Activated T-cell treated with anti-CD3 and anti-CD28 coated beads, Interleukin-2, amount 50 U/mL, for 4 hours (primary cell): ENCODE results near the gene DENND1A. TPM values are rescaled to one million over a fixed set of nuclear protein-coding genes. Genes with fewer than 3 reads are reported as not detected.
"Not testable (repeated sequence)": the region's sequence is repeated elsewhere in the genome, so short reads cannot be mapped to it uniquely, and the experiment has no call there.

ENCODE experiments used
- ATAC-seq, 2 donors: fragments of 200-7000 bp; cut with Tn5 transposase; one replicate each; pipeline ENCODE4 v1.10.0; 2021
- DNase-seq: peaks from one replicate; pipeline ENCODE4 v3.0.0-alpha.2; 2020
- H3K27me3 Mint-ChIP-seq: one replicate; pipeline ENCODE4 v1.8.0; 2021; ENCODE audit warnings: low read depth, mixed read lengths
- H3K36me3 Mint-ChIP-seq: one replicate; pipeline ENCODE4 v1.8.0; 2022; ENCODE audit warnings: mixed read lengths; ENCODE audit not compliant: insufficient read depth
- H3K4me1 Mint-ChIP-seq: one replicate; pipeline ENCODE4 v1.8.0; 2021; ENCODE audit warnings: low read depth, mixed read lengths
- H3K4me3 Mint-ChIP-seq: one replicate; pipeline ENCODE4 v1.8.0; 2021; ENCODE audit warnings: mild to moderate bottlenecking, moderate library complexity, mixed read lengths
- H3K9me3 Mint-ChIP-seq: one replicate; pipeline ENCODE4 v1.8.0; 2021; ENCODE audit warnings: mixed read lengths
- total RNA-seq, 3 donors: library from RNA; stranded (reverse); gene quantifications; one replicate each; pipeline ENCODE4 v1.2.1, GENCODE V29; 2021

The DENND1A gene, protein sequence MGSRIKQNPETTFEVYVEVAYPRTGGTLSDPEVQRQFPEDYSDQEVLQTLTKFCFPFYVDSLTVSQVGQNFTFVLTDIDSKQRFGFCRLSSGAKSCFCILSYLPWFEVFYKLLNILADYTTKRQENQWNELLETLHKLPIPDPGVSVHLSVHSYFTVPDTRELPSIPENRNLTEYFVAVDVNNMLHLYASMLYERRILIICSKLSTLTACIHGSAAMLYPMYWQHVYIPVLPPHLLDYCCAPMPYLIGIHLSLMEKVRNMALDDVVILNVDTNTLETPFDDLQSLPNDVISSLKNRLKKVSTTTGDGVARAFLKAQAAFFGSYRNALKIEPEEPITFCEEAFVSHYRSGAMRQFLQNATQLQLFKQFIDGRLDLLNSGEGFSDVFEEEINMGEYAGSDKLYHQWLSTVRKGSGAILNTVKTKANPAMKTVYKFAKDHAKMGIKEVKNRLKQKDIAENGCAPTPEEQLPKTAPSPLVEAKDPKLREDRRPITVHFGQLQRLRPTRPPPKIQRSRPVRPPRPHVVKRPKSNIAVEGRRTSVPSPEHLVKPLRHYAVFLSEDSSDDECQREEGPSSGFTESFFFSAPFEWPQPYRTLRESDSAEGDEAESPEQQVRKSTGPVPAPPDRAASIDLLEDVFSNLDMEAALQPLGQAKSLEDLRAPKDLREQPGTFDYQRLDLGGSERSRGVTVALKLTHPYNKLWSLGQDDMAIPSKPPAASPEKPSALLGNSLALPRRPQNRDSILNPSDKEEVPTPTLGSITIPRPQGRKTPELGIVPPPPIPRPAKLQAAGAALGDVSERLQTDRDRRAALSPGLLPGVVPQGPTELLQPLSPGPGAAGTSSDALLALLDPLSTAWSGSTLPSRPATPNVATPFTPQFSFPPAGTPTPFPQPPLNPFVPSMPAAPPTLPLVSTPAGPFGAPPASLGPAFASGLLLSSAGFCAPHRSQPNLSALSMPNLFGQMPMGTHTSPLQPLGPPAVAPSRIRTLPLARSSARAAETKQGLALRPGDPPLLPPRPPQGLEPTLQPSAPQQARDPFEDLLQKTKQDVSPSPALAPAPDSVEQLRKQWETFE
- total RNA-seq = 10 to 100 TPM; 15.5 to 21.7 (median 16.9) TPM

DNA sequence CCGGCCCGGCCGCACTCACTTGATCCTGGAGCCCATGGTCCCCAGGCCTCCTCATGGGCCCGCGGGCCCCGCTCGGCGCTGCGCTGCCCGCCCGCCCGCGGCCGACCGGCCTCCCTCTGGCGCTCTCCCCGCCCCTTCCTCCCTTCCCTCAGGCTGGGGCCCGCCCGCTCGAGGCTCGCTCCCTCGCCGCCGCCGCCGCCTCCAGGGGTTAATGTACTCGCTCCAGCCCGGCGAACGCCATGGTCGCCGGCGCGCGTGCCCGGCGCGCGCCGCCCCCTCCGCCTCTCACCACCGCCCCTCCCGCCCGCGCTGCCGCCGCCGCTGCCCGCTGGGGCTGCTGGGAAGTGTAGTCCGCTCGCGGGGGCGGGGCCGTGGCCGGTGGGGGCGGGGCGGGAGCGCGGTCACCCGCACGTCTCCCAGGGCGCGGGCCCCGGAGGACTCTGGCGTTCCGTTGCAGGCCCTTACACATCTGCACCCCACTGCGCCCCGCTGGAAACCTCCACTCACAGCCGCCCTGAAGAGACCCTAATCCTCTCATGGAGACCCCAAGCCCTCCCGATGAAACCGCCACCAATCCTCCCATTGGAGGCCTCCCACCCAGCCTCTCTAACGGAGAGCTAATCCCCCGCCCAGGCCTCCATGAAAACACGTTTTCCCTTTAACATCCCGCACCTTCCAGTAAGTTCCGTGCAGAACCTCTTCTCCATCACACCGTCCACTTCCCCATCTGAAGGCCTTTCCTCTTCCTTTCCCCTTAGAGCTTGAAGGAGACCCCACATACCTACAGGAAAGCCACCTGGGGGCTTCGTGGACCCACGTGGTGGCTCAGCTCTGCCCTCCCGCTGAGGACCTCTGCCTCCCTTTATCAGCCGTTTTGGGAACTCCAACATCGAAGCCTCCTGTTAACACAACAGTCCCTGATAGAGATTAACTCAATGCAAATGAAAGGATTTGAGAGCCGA, at the start of gene DENND1A:
DENND1A (minus strand) TSS at position 257 of the 962 bp plus-strand sequence; CDS start at position 36, 221 bp downstream.
- Mint-ChIP-seq H3K4me3 (peak within 1 kb of the TSS; percentile 88), H3K27me3 (no peaks in the 10 kb centered on the region), H3K4me1 (peaks cover 31% of the 10 kb centered on the region), H3K36me3 (peaks cover 4% of the 10 kb centered on the region), H3K9me3 (no peaks in the 10 kb centered on the region)
- ATAC-seq = peak; percentile 88 to 91
- DNase-seq = peak; percentile 85

DNA sequence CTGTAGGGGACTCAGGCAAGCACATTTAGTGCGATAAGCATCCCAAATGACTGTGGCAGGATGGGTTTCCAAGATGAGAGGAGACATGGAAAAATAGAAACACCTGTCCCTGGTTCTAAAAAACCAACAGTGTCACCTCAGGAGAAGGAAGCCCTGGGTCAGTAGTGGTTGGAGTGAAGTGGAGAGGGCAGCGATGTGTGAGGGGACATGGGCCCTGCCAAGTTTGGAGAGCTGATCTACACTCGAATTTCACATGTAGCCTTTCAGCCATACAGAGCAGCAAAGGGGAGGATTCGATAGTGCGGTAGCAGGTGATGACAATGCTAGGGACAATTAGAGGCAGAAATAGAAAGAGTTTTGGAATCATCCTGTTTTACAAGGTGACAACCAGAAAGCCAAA, 49.1 kb upstream of the DENND1A start:
- ATAC-seq = no peak
- peaks cover 32% of the 10 kb centered on the region for H3K27me3 Mint-ChIP-seq
- no peak overlapping the region for H3K4me3 Mint-ChIP-seq
- H3K9me3 Mint-ChIP-seq = no peaks in the 10 kb centered on the region
- H3K4me1 Mint-ChIP-seq = no peaks in the 10 kb centered on the region
- no peak for DNase-seq
- H3K36me3 Mint-ChIP-seq = no peaks in the 10 kb centered on the region

DNA sequence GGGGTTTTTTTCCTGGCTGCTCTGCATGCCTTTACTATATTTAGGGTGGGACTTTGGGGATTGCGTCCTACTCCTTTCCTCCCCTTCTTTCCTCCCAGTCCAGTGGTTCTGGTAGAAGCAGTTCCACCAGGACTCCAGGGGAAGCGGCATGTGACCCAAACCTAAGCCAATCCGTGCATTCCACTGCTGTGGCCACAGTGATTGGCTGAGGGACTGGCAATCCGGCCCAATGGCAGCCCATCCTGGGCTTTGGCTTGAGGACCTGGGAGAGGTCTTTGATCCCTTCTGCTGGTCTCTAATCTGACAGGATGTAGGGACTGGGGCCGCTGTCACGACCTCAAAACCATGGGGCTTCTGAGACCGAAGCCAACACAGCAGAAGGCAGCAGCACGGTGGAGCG, 46.7 kb upstream of the DENND1A start:
- not testable (repeated sequence) for H3K4me1 Mint-ChIP-seq, ATAC-seq, H3K36me3 Mint-ChIP-seq, H3K9me3 Mint-ChIP-seq, DNase-seq, H3K4me3 Mint-ChIP-seq
- H3K27me3 Mint-ChIP-seq = peaks cover 32% of the 10 kb centered on the region

DNA sequence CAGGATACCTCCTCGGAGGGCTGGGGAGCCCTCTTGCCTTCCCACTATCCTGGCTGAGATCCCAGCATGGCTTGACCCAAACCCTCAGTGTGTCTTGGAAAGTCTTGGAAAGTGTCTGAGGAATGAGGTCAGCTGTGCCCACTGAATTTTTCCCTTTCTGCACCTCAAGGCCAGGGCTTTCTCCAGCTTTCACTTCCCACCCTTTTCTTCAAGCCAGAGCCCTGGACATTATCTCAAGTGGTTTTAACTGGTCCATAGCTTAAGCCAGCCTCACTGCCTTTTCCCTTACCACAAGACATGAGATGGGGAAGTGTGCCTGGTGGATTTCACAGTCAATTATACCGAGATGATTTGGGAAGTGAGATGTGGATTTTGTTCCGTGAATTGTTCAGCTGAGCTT, 45.9 kb upstream of the DENND1A start:
- H3K4me3 Mint-ChIP-seq = no peak overlapping the region
- no peaks in the 10 kb centered on the region for H3K36me3 Mint-ChIP-seq
- no peak for DNase-seq
- H3K4me1 Mint-ChIP-seq = no peaks in the 10 kb centered on the region
- H3K9me3 Mint-ChIP-seq = no peaks in the 10 kb centered on the region
- no peak for ATAC-seq
- H3K27me3 Mint-ChIP-seq = peaks cover 26% of the 10 kb centered on the region

DNA sequence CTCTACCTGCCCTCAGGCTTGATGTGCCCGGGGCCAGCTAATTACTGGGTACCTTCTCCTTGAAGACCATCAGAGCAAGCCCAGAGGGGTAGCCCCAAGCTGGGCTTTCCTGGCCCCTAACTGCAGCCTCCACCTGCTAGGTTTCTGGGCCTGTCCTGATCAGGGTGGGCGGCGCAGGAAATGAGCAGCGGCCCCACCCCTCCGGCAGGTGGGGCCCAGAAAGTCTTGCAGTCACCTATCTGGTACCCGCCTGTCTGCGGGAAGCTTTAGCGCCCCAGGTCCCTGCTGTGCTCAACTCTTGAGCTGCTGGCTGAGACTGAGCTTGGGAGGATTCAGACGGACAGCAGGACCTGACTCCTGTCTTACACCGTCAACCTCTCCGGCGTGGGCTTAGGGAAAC, 44.5 kb upstream of the DENND1A start:
- no peaks in the 10 kb centered on the region for H3K36me3 Mint-ChIP-seq
- DNase-seq (no peak), ATAC-seq (no peak)
- peaks cover 19% of the 10 kb centered on the region for H3K27me3 Mint-ChIP-seq
- no peaks in the 10 kb centered on the region for H3K4me1 Mint-ChIP-seq
- H3K9me3 Mint-ChIP-seq = no peaks in the 10 kb centered on the region
- no peak overlapping the region for H3K4me3 Mint-ChIP-seq

DNA sequence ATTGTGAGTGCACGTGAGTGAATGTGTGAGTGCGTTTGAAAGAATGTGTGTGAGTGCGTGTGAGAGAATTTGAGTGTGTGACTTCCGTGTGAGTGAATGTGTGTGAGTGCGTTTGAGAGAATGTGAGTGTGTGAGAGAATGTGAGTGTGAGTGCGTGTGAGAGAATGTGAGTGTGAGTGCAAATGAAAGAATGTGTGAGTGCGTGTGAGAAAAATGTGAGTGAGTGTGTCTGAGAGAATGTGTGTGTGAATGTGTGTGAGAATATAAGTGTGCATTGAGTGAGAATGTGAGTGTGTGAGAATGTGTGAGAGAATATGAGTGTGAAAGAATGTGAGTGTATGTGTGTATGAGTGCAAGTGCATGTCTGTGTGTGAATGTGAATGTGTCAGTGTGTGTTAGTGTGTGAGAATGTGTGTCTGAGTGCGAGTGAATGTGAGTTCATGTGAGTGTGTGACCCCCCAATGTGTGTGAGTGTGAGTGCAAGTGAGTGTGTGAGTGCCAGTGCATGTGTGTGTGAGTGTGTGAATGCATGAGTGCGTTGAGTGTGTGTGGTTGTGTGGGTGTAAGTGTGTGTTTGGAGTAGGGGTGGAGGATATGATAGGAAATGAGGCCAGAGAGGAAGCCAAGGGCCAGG, 43.8 kb upstream of the DENND1A start:
- no peaks in the 10 kb centered on the region for H3K9me3 Mint-ChIP-seq
- no peaks in the 10 kb centered on the region for H3K36me3 Mint-ChIP-seq
- DNase-seq (no peak), ATAC-seq (no peak)
- H3K4me1 Mint-ChIP-seq = no peaks in the 10 kb centered on the region
- H3K4me3 Mint-ChIP-seq = no peak overlapping the region
- peaks cover 14% of the 10 kb centered on the region for H3K27me3 Mint-ChIP-seq

DNA sequence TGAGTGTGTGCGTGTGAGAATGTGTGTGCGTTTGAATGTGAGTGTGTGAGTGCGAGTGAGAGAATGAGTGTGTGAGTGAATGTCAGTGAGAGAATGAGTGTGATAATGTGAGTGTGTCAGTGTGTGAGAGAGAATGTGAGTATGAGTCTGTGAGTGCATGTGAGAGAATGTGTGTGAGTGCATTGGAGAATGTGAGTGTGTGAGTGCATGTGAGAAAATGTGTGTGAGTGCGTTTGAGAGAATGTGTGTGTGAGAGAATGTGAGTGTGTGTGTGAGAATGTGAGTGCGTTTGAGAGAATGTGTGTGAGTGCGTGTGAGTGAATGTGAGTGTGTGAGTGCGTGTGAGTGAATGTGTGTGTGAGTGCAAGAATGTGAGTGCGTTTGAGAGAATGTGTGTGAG, 42.7 kb upstream of the DENND1A start:
- Mint-ChIP-seq H3K27me3 (peaks cover 18% of the 10 kb centered on the region), H3K36me3 (no peaks in the 10 kb centered on the region), H3K4me1 (no peaks in the 10 kb centered on the region), H3K4me3 (no peak overlapping the region), H3K9me3 (no peaks in the 10 kb centered on the region)
- DNase-seq (no peak), ATAC-seq (no peak)

DNA sequence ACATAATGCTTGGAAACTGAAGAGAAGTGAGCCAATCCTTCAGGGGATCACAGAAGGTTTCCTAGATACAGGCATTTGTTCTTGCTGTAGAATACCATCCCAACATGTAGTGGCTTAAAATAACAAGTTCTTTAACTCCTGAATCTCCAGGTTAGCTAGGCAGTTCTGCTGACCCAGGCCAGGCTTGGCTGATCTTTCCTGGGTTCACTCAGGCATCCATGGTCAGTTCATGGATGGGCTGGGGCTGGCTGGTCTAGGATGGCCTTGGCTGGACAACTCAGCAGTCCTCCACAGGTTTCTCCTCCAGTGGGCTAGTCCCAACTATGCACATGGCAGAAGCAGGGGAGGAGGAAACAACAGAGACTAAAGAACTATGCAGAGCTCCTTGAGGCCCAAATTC, 37.4 kb upstream of the DENND1A start:
- ATAC-seq (no peak), DNase-seq (no peak)
- no peak overlapping the region for H3K4me3 Mint-ChIP-seq
- peaks cover 35% of the 10 kb centered on the region for H3K27me3 Mint-ChIP-seq
- peaks cover 4% of the 10 kb centered on the region for H3K4me1 Mint-ChIP-seq
- H3K9me3 Mint-ChIP-seq = no peaks in the 10 kb centered on the region
- no peaks in the 10 kb centered on the region for H3K36me3 Mint-ChIP-seq

DNA sequence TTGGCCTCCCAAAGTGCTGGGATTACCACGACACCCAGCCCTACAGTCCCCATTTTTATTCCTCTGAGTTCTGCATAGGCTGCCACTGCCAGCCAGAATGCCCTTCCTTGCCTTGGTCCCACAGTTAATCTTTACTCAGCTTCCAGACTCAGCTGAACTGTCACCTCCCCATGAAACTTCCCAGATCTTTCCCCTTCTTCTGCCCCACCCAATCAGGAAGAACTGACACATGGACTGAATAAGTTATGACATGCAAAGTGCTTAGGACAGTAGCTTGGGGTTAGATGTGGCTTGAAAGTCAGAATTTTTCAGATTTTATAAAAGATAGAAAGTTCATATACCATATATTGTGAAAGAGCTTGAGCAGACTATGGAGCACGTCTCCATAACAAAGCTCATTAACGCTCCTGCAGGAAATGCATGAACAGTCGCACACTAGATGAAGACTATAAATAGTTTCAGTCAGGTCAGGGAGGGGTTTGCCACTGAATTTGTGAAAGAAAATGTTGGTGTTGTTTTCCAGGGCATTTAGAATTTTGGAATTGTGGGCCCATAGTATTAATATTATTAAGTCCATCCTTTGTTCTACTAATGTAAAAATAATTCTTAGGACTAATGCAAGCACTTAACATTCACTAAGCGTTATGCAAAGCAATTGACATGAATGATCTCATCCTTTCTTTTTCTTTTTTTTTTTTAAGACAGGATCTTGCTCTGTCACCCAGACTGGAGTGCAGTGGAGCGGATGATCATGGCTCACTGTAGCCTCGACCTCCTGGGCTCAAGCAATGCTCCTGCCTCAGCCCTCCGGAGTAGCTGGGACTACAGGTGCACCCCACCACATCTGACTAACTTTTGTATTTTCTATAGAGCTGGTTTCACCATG, 36.1 kb upstream of the DENND1A start:
- Mint-ChIP-seq H3K27me3 (peaks cover 43% of the 10 kb centered on the region), H3K4me3 (no peak overlapping the region), H3K9me3 (no peaks in the 10 kb centered on the region), H3K36me3 (no peaks in the 10 kb centered on the region), H3K4me1 (peaks cover 4% of the 10 kb centered on the region)
- ATAC-seq (no peak), DNase-seq (no peak)

DNA sequence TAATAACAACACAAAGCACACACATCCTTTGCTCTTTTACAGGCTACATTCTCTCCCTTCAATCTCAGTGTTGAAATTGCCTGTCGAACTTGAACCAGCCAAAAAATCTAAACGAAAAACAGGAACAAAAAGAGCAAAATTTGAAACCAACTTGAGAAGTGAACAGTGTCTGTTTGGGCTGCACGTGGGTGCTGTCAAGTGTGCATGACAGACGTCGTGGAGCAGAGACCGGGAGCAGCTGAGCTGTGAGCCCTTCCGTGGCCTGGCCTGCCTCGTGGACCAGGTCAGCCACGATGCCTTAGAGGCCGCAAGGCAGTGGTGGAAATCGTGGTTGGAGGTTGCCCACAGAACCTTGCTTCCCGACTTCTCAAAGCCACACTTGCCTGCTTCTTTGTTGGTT, 34.8 kb upstream of the DENND1A start:
- DNase-seq (no peak), ATAC-seq (no peak)
- no peak overlapping the region for H3K4me3 Mint-ChIP-seq
- H3K4me1 Mint-ChIP-seq = peaks cover 4% of the 10 kb centered on the region
- no peaks in the 10 kb centered on the region for H3K9me3 Mint-ChIP-seq
- peaks cover 46% of the 10 kb centered on the region for H3K27me3 Mint-ChIP-seq
- no peaks in the 10 kb centered on the region for H3K36me3 Mint-ChIP-seq

DNA sequence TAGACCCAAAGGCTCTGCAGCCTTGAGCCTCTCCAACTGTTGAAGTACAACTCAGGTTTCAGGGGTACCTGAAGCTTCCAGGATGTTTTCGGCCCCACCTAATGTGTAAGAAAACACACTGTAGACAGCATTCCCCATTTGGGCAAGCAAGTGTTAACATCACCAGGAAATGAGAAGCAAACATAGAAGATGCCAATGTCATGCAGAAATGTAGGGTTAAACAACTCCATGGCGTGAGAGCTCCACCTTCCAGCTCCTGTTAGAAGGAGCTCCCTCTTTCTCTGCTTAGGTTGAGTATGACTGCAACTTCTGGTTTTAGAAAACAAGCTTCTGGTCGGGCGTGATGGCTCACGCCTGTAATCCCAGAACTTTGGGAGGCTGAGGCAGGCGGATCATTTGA, 31.0 kb upstream of the DENND1A start:
- Mint-ChIP-seq H3K36me3 (no peaks in the 10 kb centered on the region), H3K4me1 (peaks cover 4% of the 10 kb centered on the region), H3K27me3 (peaks cover 38% of the 10 kb centered on the region), H3K9me3 (no peaks in the 10 kb centered on the region), H3K4me3 (no peak overlapping the region)
- no peak for ATAC-seq
- DNase-seq = no peak

DNA sequence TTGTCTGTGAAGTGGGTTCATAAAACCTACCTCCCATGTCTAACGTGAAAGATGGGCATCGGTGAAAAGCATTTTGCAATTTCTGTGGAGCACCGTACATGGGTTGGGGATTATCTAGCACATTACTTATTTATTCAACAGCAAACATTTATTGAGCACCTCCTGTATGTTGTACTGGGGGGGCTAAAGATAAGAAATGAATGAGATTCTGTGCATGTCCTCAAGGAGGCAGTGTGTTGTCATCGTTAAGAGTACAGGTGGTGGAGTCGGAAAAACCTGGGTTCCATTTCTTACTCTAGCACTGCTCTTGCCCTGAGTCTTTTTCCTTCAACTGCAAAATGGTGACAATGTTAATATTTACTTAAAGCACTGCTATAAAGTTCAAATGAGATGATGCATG, 30.4 kb upstream of the DENND1A start:
- no peak overlapping the region for H3K4me3 Mint-ChIP-seq
- no peaks in the 10 kb centered on the region for H3K9me3 Mint-ChIP-seq
- ATAC-seq (no peak), DNase-seq (no peak)
- peaks cover 4% of the 10 kb centered on the region for H3K4me1 Mint-ChIP-seq
- no peaks in the 10 kb centered on the region for H3K36me3 Mint-ChIP-seq
- peaks cover 32% of the 10 kb centered on the region for H3K27me3 Mint-ChIP-seq
